ENCODE data around the gene KAZN. TPM values are rescaled to one million over a fixed set of nuclear protein-coding genes. Genes with fewer than 3 reads are reported as not detected.
"Not testable (repeated sequence)": the region's sequence is repeated elsewhere in the genome, so short reads cannot be mapped to it uniquely, and the experiment has no call there.

KAZN gene
- polyA plus RNA-seq, 1 donor (not counting 4 experiments of a cell fraction or from before 2014, with no cell fraction given), result 5.9 TPM

GRCh38 chr1:14577261-14577660 lies 21.2 kb upstream of the KAZN start:
- H3K9me1 ChIP-seq (ENCODE audit: control insufficient read depth, extremely low read depth, insufficient read depth, low read length), result no peaks in the 10 kb centered on the region
- H3K4me2 ChIP-seq (ENCODE audit: control insufficient read depth, extremely low read depth, insufficient read depth, low read depth, low read length), result no peak overlapping the region
- DNase-seq (ENCODE audit: low read depth, low spot score) (no peak), FAIRE-seq (no peak)
- dilution Hi-C loops (cut with MboI; ENCODE audit: extremely low pct_ligation_motif_present, low sequenced_read_pairs), result no loop called here
- H4K20me1 ChIP-seq (ENCODE audit: control insufficient read depth, extremely low read depth, insufficient read depth, low read length), result no peaks in the 10 kb centered on the region
- no peaks in the 10 kb centered on the region for H3K79me2 ChIP-seq (ENCODE audit: control insufficient read depth, insufficient read depth, low read length)
- no peak overlapping the region for H3K4me3 ChIP-seq (ENCODE audit: control insufficient read depth in 2 of 3, extremely low read depth in 1 of 3, insufficient read depth in 2 of 3, low read depth in 1 of 3, low read length in 3 of 3)
- no peak overlapping the region for H2AFZ ChIP-seq (ENCODE audit: control insufficient read depth, low read length)
- H3K36me3 ChIP-seq (ENCODE audit: control insufficient read depth in 2 of 2, extremely low read depth in 1 of 2, insufficient read depth in 2 of 2, low read length in 2 of 2), result no peaks in the 10 kb centered on the region
- no peaks in the 10 kb centered on the region for H3K27me3 ChIP-seq (ENCODE audit: control insufficient read depth, extremely low read depth, insufficient read depth, low read length)
- H3K9ac ChIP-seq (ENCODE audit: control insufficient read depth, extremely low read depth, insufficient read depth, low read length), result no peak overlapping the region
- no peaks in the 10 kb centered on the region for H3K4me1 ChIP-seq (ENCODE audit: control insufficient read depth, extremely low read depth, insufficient read depth, low read length)
- no peaks in the 10 kb centered on the region for H3K9me3 ChIP-seq (ENCODE audit: control insufficient read depth, low read depth, low read length)
- TF ChIP-seq CTCF (optimal IDR thresholded peaks at IDR 0.05 in 1 of 3, IDR thresholded peaks at IDR 0.05 in 1 of 3, conservative IDR thresholded peaks at IDR 0.05 in 1 of 3; ENCODE audit: extremely low read depth in 1 of 3, insufficient read depth in 2 of 3, low read length in 3 of 3), result no peak
- TF ChIP-seq EZH2 (IDR thresholded peaks at IDR 0.05; ENCODE audit: low read length), result no peak
- no peak overlapping the region for H3K27ac ChIP-seq (ENCODE audit: control insufficient read depth, insufficient read depth, low read length)

- Histone ChIP-seq H3K9me3 (ENCODE audit: control insufficient read depth, low read depth, low read length) (no peaks in the 10 kb centered on the region), H3K36me3 (ENCODE audit: control insufficient read depth in 2 of 2, extremely low read depth in 1 of 2, insufficient read depth in 2 of 2, low read length in 2 of 2) (no peaks in the 10 kb centered on the region), H3K27me3 (ENCODE audit: control insufficient read depth, extremely low read depth, insufficient read depth, low read length) (no peaks in the 10 kb centered on the region), H3K79me2 (ENCODE audit: control insufficient read depth, insufficient read depth, low read length) (no peaks in the 10 kb centered on the region), H3K27ac (ENCODE audit: control insufficient read depth, insufficient read depth, low read length) (no peak overlapping the region), H3K4me2 (ENCODE audit: control insufficient read depth, extremely low read depth, insufficient read depth, low read depth, low read length) (no peak overlapping the region), H3K9me1 (ENCODE audit: control insufficient read depth, extremely low read depth, insufficient read depth, low read length) (no peaks in the 10 kb centered on the region), H3K4me3 (ENCODE audit: control insufficient read depth in 2 of 3, extremely low read depth in 1 of 3, insufficient read depth in 2 of 3, low read depth in 1 of 3, low read length in 3 of 3) (no peak overlapping the region), H4K20me1 (ENCODE audit: control insufficient read depth, extremely low read depth, insufficient read depth, low read length) (no peaks in the 10 kb centered on the region), H3K9ac (ENCODE audit: control insufficient read depth, extremely low read depth, insufficient read depth, low read length) (no peak overlapping the region), H2AFZ (ENCODE audit: control insufficient read depth, low read length) (no peak overlapping the region), H3K4me1 (ENCODE audit: control insufficient read depth, extremely low read depth, insufficient read depth, low read length) (no peaks in the 10 kb centered on the region)
- DNase-seq (ENCODE audit: low read depth, low spot score) (no peak), FAIRE-seq (no peak)
- TF ChIP-seq EZH2 (IDR thresholded peaks at IDR 0.05; ENCODE audit: low read length) (no peak), CTCF (optimal IDR thresholded peaks at IDR 0.05 in 1 of 3, IDR thresholded peaks at IDR 0.05 in 1 of 3, conservative IDR thresholded peaks at IDR 0.05 in 1 of 3; ENCODE audit: extremely low read depth in 1 of 3, insufficient read depth in 2 of 3, low read length in 3 of 3) (no peak)
- dilution Hi-C loops (cut with MboI; ENCODE audit: extremely low pct_ligation_motif_present, low sequenced_read_pairs), result no loop called here
Observed at GRCh38 chr1:14578156-14578555, 20.3 kb upstream of the KAZN start.

- H3K27ac ChIP-seq (ENCODE audit: control insufficient read depth, insufficient read depth, low read length); H3K4me2 ChIP-seq (ENCODE audit: control insufficient read depth, extremely low read depth, insufficient read depth, low read depth, low read length); H3K9ac ChIP-seq (ENCODE audit: control insufficient read depth, extremely low read depth, insufficient read depth, low read length); H4K20me1 ChIP-seq (ENCODE audit: control insufficient read depth, extremely low read depth, insufficient read depth, low read length); H3K4me3 ChIP-seq (ENCODE audit: control insufficient read depth in 2 of 3, extremely low read depth in 1 of 3, insufficient read depth in 2 of 3, low read depth in 1 of 3, low read length in 3 of 3); H3K9me1 ChIP-seq (ENCODE audit: control insufficient read depth, extremely low read depth, insufficient read depth, low read length); H3K27me3 ChIP-seq (ENCODE audit: control insufficient read depth, extremely low read depth, insufficient read depth, low read length); dilution Hi-C loops (cut with MboI; ENCODE audit: extremely low pct_ligation_motif_present, low sequenced_read_pairs); H3K36me3 ChIP-seq (ENCODE audit: control insufficient read depth in 2 of 2, extremely low read depth in 1 of 2, insufficient read depth in 2 of 2, low read length in 2 of 2); H3K4me1 ChIP-seq (ENCODE audit: control insufficient read depth, extremely low read depth, insufficient read depth, low read length); H2AFZ ChIP-seq (ENCODE audit: control insufficient read depth, low read length); H3K9me3 ChIP-seq (ENCODE audit: control insufficient read depth, low read depth, low read length); H3K79me2 ChIP-seq (ENCODE audit: control insufficient read depth, insufficient read depth, low read length); FAIRE-seq; DNase-seq (ENCODE audit: low read depth, low spot score): not testable (repeated sequence)
Observed at GRCh38 chr1:14580295-14580694, 18.2 kb upstream of the KAZN start.
